ENCODE results near the gene CDYL.
A peak's percentile ranks its signal among the peaks of the same experiment; 100 is the strongest.

CDYL gene

DNA sequence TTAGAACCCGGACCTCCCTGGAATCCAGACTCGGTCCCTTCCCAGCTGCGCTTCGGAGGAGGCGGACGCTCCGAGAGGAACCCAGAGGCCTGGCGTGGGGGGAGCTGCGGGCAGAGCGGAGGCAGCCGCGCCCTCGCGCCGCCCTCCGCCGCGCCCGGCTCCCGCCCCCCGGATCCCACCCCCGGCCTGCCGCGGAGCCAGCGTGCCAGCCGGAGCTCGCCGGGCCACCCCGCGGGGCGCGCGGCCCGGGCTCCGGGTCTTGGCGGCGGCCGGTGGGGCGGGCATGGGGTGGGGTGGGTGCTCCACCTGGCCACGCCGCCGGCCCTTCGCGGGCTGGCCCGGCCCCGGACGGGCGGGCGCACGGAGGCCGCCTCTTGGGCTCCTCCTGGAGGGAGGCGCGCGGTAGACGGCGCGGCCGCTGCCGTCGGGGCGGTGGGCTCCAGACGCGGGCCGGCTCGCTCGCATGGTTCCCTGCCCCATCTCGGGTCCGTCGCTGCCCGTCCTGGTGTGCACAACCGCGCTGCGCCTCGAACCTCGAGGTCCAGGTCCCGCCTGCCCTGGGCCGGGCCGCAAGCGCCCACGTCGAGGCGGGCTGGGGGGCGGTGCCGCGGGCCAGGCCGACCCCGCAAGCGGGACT lies 592 bp upstream of the CDYL start:
- DNase-seq = peak; percentile 80

DNA sequence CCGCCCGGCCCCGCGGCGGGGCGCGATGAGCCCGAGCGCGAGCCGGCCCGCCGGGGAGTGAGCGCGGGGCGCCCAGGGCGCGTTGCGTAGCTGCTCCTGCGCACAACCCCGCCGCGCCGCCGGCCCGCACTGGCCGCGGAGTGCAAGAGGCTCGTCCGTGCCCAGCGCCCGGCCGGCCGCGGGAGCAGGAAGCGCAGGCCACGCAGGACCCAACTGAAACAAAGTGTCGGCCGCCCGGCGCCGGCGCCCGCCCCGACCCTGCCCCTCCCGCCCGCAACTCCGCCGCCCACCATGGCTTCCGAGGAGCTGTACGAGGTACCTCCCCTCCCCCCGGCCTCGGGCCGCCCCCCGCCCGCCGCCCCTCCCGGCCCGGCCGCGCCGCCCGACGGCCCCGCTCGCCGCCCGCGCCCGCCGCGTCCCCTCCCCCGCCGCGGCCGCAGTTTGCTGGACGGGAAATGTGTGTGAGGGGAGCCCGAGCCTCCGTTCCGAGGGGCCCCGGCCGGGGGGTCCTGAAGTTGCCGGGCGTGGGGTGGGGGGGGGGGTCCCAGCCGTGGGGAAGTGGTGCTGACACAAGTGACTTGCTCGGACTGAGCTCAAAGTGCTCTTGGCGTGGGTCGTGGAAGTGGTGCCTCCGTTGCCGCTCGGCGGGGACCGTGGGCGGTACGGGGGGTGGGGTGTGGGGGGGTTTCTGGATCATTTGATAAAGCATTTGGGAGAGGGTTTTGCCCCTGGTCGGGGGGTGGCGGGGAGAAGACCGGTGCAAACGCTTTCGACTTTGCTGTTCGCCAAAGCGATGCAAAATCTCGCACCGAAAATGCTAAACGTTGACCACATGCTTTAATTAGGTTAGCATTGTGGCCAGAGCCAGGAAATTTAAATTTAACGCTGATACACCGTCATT lies 539 bp downstream of the CDYL start:
- peak; percentile 23 for DNase-seq

DNA sequence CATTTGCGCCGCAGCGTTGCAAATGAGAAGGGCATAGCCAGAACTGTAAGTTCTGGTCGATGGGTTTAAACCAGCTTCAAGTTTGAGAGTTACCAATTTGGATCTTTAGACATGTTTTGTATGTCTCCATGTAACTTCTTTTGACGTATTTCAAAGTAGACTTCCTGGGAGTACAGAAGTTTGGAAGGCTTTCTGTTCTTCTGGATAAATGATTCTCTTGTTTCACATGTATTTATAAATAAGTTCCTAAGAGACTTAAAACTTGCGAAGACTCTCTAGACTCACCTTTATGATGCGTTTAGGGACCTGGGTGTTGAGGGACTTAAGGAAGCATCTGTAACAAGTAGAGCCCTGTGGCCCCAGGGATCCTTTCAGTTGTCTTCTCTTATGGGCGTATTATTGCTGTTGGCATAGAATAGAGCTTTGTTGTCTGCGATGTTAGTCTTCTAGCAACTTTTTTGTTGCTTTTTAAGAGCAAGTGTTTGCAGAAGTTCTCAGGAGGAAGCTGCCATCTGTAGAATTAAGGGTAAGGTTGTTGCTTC lies 1.3 kb downstream of the CDYL start:
- no peak for DNase-seq

DNA sequence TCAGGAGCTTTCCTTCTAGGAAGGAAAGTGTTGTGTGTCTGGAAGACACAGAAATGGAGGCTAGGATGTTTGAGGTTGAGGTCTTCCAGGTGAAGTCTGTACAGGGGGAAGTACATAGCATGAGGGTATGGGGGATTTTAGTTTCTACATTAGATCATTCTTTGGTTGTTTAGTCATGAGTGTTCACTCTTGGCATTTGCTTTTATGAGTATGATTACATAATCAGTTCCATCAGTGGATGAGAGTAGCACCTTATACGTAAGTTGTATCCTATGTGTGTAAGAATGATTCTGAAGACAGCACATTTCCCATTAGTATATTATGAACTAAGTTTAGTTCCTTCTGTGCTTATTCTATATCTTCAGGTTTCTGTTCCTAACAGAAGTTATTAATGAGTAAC lies 1.9 kb downstream of the CDYL start:
- DNase-seq = no peak

DNA sequence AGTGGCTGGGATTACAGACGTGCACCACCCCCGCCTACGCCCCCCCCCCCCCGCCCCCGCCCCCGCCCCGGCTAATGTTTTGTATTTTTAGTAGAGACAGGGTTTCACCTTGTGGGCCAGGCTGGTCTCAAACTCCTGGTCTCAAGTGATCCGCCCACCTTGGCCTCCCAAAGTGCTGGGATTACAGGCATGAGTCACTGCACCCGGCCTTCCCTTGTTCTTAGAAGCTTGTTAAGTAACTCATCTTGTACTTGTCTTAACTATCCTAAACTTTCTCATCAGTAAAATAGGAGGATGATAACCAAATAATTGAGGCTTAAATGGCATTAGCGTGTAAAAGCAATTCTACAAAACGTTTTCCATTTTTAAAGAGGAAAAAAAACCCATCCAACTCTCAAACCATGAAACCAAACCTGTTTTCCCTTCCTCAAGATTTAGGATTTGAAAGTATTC lies 4.2 kb downstream of the CDYL start:
- no peak for DNase-seq

DNA sequence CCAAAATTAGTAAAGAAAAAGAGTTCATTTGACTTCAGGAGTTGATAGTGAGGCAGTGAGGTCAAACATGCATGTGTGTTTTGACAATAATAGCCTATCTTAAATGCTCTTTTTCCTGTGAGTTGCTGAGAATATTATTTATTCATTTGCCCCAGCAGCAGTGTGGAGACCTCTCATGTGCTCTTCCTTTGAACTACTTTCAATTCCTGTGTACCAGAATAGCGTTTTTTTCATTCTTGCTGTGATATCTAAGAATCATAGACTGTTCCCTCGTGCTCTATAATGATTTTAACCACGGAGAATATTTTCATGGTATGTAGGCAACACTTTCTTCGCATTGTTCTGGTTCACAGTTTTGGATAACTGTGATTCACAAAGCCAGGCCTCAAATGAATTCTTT lies 5.2 kb downstream of the CDYL start:
- no peak for DNase-seq

DNA sequence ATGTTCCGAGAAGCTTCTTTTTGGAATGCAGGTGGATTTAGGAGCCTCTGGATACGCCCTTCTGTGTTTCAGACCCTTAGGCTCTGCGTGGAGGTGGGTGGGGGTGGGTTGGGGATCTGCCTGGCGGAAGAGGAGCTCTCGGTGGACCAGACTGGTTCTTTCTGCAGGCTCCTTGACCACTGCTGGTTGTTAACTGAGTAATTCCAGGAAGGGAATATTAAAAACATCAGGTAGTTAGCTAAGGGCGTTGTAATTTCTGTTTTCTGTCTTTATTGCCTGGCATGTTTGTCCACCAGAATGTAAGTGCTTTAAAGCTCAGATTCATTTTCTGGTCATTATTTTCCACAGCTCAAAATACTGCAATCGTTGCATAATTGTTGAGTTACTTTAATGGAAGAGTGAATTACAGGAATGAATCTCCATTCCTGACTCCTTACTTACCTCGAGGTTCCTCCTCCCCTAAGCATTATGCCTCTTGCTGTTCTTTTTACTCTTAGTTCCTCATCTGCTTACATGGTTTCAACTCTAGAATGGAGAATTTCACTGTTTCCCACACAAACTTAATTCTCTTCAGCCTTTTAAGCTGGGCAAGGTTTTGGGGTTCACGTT lies 5.9 kb downstream of the CDYL start:
- DNase-seq = no peak

DNA sequence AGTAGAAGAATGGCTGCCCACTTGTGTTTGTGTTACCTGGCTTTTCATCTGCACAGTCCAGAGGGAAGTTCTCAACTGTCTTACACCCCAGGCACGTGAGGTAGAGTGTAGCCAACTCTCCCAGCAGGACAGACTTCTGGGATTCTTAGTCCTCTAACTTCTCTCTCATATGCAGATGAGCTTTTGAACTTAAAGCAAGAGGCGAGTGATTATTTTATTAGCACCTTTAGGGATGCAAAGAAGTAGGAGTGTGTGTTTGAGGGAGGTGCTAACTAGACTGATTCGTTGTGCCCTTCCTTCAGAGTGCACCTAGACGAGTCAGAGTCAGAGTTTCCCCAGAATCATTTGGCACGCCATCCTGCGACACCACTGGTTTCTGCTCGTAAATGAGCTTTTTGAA lies 10.8 kb downstream of the CDYL start:
- DNase-seq = no peak

DNA sequence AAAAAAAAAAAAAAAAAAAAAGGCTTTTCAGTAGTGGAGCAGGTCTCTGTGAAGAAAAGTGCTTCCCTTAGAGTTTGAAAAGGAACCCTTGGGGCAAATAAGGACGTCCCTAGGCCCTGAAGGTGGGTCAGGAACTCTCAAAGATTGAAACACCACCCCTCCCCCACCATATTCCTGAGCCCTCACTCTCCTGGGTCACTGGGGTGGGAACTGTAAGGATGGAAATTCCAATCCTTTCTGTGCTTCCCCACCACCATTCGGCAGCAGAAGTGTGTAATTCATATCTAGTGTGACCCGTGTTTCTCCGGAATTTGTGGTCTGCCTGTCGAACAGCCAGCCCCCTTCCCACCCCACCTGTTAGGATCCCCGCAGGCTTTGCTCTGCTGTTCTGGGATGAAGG lies 12.3 kb downstream of the CDYL start:
- no peak for DNase-seq

DNA sequence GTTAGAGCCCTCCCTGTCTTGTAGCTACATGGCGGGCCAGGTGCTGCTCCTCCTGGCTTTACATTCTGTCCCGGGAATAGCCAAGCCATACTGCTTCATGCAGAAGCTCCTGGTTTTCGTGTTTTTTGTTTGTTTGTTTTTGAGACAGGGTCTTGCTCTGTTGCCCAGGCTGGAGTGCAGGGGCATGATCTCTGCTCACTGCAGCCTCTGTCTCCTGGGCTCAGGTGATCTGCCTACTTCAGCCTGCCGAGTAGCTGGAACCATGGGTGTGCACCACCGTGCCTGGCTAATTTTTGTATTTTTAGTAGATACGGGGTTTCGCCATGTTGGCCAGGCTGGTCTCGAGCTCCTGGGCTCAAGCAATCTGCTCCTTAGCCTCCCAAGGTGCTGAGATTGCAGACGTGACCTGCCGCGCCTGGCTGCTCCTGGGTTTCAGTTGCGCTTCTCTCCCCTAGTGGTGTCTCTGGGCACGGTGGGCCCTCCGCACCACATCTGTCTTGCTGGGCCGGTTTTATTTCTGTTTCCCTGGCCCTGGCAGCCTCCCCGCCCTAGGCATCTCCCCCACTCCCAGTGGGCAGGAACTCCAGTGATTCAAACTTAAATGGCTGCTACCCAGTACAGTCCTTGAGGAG lies 12.9 kb downstream of the CDYL start:
- DNase-seq = no peak

DNA sequence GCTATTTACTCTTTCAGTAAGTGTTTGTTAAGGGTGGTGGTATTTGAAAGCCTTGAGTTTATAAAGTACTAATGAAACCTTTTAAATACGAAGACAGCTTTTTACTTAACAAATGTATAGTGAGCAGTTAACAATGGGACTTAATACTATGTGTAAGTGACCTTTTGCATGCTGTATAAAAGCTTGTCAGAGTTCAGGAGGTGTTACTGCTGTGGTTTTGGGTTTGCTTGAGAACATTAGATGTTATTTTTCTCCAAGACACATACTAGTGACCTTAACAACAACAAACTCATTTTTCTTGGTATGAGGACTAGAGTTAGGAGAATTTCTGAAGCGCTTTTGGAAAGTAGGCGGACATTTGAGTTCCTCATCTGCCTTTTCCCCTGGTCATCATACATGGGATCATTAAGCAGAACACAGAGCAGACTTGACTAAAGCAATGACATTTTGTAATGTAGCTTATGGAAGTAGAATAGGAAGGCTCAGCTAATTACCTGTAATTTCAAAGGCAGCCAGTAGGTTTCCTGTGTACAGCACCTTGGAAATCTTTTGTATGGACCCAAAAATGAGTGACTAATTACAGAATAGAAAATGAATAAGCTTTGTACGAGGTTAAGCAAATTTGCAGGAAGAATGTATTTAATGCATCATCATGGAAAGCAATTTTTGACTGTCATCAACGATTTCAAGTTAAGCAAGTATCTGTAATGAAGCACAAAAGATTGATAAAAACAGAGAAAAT lies 14.1 kb downstream of the CDYL start:
- no peak for DNase-seq

DNA sequence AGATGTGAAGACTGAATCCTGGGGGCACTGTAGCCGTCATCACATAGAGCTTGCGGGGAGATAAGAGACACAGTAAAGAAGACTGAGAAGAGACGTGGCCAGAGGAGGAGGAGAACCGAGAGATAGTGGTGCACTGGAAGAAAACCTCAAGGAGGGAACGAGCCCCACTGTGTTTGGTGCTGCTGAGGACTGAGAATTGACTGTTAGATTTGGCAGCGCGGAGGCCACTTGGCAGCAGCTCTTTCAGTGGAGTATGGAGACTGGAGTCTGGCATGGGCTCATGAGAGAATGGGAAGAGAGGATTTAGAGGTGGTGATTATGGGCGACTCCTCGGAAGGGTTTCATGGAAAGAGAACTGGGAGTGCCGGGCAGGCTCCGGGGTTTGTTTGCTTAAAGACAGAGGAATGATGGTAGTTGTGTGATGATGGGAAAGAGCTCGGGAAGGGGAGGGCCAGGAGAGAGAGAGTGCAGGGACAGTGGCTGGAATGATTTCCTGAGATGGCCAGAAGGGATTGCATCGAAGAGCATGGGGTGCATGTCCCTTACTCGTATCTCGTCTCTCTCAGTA lies 18.0 kb downstream of the CDYL start:
- DNase-seq = no peak

DNA sequence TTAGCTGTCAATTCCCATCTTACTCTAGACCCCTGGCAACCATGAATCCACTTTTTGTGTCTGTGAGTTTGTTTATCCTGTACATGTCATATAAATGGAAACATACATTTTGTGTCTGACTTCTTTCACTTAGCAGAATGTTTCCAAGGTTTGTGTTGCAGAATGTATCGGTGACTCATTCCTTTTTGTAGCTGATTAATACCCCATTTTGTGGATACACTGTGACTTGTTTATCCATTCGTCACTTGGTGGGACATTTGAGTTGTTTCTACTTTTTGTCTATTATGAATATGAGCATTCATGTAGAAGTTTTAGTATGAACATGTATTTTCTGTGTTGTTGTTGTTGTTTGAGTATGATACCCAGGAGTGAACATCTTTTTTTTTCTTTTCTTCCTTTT lies 21.4 kb downstream of the CDYL start:
- DNase-seq = no peak

DNA sequence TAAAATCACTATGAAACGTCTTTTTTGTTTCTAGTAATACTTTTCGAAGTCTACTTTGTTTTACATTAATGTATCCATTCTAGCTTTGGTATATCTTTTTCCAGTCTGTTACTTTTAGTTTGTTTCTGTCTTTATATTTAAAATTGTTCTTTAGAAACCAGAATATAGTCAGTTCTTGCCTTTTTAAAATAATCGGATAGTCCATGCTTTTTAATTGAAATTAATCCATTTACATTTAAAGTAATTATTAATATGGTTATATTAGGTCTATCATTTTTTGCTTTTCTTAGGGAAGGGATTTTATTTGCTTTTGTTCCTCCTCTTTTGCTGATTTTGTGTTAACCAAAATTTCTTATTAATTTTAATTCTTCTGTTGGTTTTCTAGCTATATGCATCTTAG lies 23.7 kb downstream of the CDYL start:
- DNase-seq = no peak

DNA sequence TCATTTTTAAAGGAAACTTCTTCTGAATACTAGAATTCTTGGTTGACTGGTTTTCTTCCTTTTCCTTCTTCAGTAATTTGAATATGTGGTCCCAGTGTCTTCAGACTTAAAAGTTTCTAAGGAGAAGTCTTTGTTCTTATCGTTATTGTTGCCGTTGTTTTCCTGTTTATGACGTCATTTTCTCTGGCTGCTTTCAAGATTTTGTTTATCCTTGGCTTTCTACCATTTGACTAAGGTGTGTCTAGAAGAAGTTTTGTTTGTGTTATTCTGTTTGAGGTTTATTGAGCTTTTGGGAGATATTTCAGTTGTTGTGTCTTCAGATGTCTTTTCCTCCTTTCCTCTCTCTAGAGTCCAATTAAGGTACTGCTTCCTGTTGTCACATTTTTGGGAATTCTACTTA lies 24.5 kb downstream of the CDYL start:
- DNase-seq = no peak

DNA sequence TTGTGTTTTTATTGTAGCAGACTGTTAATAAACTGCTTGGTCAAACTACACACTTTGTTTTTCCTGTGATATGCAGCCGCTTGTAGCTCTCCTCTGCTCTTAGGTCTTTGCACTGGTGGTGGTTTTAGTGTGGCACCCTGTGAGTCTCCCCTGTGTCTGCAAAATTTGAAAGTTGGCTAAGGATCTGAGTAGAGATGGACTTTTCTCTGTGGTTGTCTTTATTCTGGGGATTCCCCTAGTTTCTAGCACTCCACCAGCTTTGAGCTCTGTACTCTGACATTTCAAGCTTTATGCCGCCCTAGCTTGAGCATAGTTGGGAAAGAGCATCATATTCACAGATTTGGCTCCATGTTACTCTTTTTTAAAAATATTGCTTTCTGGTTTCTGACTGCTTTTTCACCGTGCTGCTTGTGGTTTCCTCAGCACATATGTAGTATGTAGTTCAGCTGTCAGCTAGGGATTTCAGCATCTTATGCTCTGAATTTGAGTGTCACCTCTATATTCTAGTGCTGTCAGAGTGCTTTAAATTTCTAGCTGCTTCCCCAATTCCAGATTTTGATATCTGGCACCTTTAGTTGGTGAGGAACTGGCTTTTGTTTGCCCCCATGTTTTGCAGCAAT lies 25.4 kb downstream of the CDYL start:
- peak; percentile 10 for DNase-seq

DNA sequence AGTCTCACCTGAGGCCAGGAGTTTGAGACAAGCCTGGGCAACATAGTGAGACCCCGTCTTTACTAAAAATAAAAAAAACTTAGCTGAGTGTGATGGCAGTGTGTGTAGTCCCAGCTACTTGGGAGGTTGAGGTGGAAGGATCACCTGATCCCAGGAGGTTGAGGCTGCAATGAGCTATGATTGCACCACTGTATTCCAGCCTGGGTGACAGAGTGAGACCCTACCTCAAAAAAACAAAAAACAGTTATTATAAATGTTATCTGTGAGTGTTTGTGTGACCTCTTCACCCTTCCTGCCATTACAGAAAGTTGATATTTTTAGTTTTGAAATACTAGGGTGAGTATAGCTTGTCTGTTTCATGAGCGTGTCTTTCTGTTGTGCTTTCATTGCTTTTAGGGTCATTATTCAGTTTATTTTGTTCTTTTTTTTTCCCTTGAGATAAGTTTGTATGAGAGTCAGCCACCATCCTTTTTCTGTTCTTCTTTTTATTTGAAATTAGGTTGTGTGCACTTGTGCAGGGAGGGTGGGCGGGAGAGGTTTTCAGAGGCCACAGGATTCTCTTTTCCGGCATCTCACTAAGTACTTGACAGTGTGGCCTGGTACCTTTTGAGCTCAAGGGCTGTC lies 26.2 kb downstream of the CDYL start:
- DNase-seq = no peak

DNA sequence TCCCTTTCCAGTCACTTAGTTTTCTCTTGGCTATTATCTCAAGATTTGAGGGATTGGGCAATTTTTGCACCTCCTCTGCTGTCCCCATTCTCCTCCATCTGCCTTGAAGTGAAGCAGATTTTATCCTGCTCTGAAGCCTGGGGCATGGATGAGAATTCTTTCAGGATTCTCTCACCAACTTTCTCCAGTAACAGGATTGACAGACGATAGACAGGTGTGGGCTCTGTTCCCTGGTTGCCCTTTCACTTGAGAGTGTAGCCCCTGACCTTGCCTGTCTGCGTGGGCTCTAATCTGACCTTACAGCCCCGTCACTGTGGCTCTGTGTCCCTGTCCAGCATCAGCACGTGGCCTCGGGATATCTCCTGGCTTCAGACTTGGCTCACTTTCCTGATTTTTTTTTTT lies 27.1 kb downstream of the CDYL start:
- DNase-seq = no peak

DNA sequence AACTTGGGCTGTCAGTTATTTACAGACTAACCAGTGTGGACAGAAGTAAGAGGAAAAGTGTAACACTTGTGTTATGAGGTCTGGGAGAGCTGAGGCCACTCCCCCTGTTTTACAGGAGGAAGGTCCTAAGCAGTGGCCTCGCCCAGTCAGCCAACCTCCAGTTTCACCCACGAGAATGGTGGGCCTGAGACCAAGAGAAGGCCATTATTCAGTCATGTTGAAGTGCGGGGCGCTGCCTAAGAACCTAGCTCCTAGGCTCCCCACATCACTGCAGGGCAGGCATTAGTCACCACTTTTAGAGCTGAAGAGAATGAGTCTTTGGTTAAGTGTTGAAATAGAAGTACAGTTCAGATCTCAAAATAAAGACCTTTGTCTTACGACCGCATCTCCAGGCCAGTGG lies 27.9 kb downstream of the CDYL start:
- DNase-seq = no peak

DNA sequence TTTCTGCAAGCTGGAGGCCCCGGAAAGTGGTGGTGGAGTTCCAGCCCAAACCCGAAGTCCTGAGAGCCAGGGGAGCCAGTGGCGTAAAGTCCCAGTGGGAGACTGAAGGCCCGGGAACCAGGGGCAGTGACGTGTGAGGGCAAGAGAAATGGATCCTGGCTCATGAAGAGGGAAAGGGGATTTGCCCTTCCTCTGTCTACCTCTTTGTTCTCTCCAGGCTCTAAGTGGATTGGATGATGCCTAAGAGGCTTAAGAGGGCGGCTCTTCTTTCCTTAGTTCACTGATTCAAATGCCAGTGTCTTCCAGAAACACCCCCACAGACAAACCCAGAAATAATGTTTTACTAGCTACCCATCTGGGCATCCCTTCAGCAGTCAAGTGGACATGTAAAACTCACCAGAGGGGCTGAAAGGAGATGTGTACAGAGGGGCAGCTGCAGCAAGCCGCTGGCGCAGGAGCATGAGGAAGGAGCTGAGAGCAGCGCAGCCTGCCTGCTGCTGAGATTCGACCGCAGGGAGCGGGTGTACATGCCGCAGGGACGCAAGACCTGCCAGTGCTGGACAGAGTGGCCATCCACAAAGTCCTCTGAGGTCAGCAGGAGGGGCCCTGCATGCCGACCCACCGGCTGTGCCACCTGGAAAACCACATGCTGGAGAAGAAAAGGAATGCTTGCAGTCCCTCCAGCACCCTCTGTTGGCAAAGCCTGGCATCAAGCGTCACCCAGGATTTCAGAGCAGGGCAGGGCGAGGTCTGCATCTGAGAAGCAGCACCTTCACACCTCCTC lies 29.5 kb downstream of the CDYL start:
- DNase-seq = peak; percentile 18
